HG03439 (cell line): ENCODE results near the gene OSBPL2.
A peak's percentile ranks its signal among the peaks of the same experiment; 100 is the strongest.

ENCODE experiments used
- ATAC-seq: cut with Tn5 transposase; IDR thresholded peaks from one replicate; pipeline ENCODE4 v1.9.1; 2021; ENCODE audit warnings: mild to moderate bottlenecking, moderate library complexity; ENCODE audit not compliant: unreplicated experiment

OSBPL2 gene

GRCh38 chr20:62277253-62277652 is 38.9 kb downstream of the OSBPL2 start:
- ATAC-seq, result no peak

GRCh38 chr20:62280303-62280702 is 42.0 kb downstream of the OSBPL2 start:
- no peak for ATAC-seq

- ATAC-seq, result no peak
Observed at GRCh38 chr20:62281161-62281933, 43.0 kb downstream of the OSBPL2 start.

- ATAC-seq, result no peak
Observed at GRCh38 chr20:62282103-62282502, 43.8 kb downstream of the OSBPL2 start.

- ATAC-seq, result no peak
Observed at GRCh38 chr20:62282877-62283503, 44.7 kb downstream of the OSBPL2 start.

- no peak for ATAC-seq
Observed at GRCh38 chr20:62284448-62284847, 46.1 kb downstream of the OSBPL2 start.

- no peak for ATAC-seq
Observed at GRCh38 chr20:62285151-62285550, 46.8 kb downstream of the OSBPL2 start.

GRCh38 chr20:62285722-62286121 is 47.4 kb downstream of the OSBPL2 start:
- no peak for ATAC-seq

- no peak for ATAC-seq
Observed at GRCh38 chr20:62286493-62287064, 48.3 kb downstream of the OSBPL2 start.

- ATAC-seq, result no peak
Observed at GRCh38 chr20:62287129-62287528, 48.8 kb downstream of the OSBPL2 start.

GRCh38 chr20:62287759-62288534 is 49.6 kb downstream of the OSBPL2 start:
- no peak for ATAC-seq

- ATAC-seq, result no peak
Observed at GRCh38 chr20:62288535-62289105, 50.3 kb downstream of the OSBPL2 start.

GRCh38 chr20:62289131-62289530 is 50.8 kb downstream of the OSBPL2 start:
- no peak for ATAC-seq

- ATAC-seq, result no peak
Observed at GRCh38 chr20:62289898-62290297, 51.6 kb downstream of the OSBPL2 start.

- ATAC-seq, result no peak
Observed at GRCh38 chr20:62291251-62292066, 53.1 kb downstream of the OSBPL2 start.

GRCh38 chr20:62292108-62292507 is 53.8 kb downstream of the OSBPL2 start:
- no peak for ATAC-seq

- ATAC-seq, result no peak
Observed at GRCh38 chr20:62293111-62293784, 54.9 kb downstream of the OSBPL2 start.

- ATAC-seq, result no peak
Observed at GRCh38 chr20:62293946-62294345, 55.6 kb downstream of the OSBPL2 start.

GRCh38 chr20:62294516-62294915 is 56.2 kb downstream of the OSBPL2 start:
- peak; percentile 43 for ATAC-seq
